NK-92 (cell line): ENCODE results near the gene ABCB6.
A peak's percentile ranks its signal among the peaks of the same experiment; 100 is the strongest.

ENCODE experiments used
- DNase-seq: peaks from one replicate; lab custom pipeline; 2025; ENCODE audit not compliant: unreplicated experiment; lab: John Stamatoyannopoulos, UW

Gene ABCB6

DNA sequence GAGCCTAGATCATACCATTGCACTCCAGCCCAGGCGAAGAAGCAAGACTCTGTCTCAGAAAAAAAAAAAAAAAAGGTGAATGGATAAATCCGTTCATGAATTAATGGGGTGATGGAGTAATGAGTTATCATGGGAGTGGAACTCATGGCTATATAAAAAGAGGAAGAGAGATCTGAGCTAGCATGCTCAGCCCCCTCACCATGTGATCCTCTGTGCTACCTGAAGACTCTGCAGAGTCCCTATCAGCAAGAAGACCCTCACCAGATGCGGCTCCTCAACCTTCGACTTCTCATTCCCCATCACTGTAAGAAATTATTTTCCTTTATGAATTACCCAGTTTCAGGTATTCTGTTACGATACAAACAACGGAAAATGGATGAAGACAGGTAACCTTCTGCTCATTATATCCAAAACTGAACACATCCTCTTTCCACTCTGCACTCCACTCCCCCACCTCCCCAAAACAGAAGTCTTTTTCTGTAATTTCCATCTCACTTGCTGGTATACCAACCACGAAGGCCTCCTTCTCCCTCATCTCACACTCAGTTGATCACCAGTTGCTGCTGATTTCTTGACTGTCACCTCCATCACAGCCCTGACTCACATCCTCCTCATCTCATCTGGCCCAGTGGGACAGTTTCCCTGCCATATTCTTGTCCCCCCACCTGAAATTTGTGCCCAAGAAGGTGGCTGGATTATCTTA lies 31.9 kb downstream of the ABCB6 start:
- no peak for DNase-seq

DNA sequence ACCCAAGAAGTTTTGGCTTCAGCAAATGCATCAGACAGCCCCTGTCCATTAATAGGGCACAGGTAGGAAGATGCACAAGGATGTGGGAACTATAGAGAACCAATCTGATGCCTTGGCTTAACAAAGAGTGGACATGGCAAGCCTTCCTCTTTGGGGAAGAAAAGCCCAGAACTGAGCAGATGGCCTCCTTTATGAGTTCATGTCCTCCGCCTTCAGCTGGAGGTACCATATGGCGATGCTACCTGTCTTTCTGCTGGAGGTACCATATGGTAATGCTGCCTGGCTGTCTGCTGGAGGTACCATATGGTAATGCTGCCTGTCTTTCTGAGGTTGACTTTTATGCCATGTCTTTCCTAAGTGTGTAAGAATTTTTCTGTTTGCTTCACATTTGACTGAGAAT lies 34.6 kb downstream of the ABCB6 start:
- no peak for DNase-seq

- no peak for DNase-seq
Measured at GRCh38 chr2:219183151-219183772, 35.5 kb downstream of the ABCB6 start.

DNA sequence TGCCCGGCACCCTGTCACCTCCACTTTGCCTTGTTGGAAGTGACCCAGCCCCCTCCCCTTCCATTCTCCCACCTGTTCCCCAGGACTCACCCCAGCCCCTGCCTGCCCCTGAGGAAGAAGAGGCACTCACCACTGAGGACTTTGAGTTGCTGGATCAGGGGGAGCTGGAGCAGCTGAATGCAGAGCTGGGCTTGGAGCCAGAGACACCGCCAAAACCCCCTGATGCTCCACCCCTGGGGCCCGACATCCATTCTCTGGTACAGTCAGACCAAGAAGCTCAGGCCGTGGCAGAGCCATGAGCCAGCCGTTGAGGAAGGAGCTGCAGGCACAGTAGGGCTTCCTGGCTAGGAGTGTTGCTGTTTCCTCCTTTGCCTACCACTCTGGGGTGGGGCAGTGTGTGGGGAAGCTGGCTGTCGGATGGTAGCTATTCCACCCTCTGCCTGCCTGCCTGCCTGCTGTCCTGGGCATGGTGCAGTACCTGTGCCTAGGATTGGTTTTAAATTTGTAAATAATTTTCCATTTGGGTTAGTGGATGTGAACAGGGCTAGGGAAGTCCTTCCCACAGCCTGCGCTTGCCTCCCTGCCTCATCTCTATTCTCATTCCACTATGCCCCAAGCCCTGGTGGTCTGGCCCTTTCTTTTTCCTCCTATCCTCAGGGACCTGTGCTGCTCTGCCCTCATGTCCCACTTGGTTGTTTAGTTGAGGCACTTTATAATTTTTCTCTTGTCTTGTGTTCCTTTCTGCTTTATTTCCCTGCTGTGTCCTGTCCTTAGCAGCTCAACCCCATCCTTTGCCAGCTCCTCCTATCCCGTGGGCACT lies 36.2 kb downstream of the ABCB6 start:
- no peak for DNase-seq

DNA sequence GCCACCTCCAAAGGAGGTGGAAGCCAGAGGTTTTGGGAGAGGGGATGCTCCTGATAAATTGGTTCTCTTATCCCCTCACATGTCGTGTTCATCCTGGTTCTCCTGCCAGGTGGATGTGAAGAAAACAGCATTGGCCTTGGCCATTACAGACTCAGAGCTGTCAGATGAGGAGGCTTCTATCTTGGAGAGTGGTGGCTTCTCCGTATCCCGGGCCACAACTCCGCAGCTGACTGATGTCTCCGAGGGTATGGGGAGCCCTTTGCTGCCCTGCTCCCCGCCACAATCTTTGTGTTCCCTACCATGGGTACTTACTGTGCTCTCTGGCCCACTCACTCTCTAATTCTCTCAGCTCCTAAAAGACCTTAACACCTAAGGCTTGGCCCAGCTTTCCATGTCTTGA lies 37.2 kb downstream of the ABCB6 start:
- no peak for DNase-seq

GRCh38 chr2:219180961-219181360 lies 37.8 kb downstream of the ABCB6 start:
- no peak for DNase-seq

GRCh38 chr2:219179601-219180465 lies 38.9 kb downstream of the ABCB6 start:
- no peak for DNase-seq

- no peak for DNase-seq
Measured at GRCh38 chr2:219178377-219179175, 40.2 kb downstream of the ABCB6 start.

- peak; percentile 24 for DNase-seq
Measured at GRCh38 chr2:219177552-219178376, 41.0 kb downstream of the ABCB6 start, which contains the start of gene RETREG2. Gene RETREG2, plus strand, starts transcription at chr2:219178275. Its CDS starts 78 bp downstream, at chr2:219178353.

GRCh38 chr2:219176818-219177551 lies 41.8 kb downstream of the ABCB6 start, which contains the start of gene CNPPD1:
Gene CNPPD1, minus strand, starts transcription at chr2:219176925. Its CDS starts 97 bp downstream, at chr2:219176828.
- DNase-seq: no peak

- DNase-seq: no peak
Measured at GRCh38 chr2:219175928-219176817, 42.6 kb downstream of the ABCB6 start.

GRCh38 chr2:219175486-219175885 lies 43.3 kb downstream of the ABCB6 start:
- DNase-seq: no peak

GRCh38 chr2:219174801-219175200 lies 44.0 kb downstream of the ABCB6 start:
- DNase-seq: no peak

DNA sequence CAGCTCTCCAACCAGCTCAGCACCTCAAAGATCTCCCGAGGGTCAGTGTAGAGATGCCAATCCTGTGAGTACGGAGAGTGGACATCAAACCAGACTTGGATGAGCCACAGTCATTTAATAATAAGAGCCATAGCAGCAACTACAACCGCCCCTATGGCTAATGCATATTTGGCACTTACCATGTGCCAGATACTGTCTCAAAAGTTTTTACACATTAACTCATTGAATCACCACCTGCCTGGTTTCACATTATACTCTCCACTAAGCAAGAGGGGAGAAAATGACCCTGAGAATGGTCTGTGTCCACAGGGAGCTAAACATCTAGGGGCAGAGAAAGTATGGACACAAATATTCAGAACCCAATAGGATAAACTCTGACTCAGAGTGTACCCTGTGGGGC lies 44.6 kb downstream of the ABCB6 start:
- DNase-seq: no peak

DNA sequence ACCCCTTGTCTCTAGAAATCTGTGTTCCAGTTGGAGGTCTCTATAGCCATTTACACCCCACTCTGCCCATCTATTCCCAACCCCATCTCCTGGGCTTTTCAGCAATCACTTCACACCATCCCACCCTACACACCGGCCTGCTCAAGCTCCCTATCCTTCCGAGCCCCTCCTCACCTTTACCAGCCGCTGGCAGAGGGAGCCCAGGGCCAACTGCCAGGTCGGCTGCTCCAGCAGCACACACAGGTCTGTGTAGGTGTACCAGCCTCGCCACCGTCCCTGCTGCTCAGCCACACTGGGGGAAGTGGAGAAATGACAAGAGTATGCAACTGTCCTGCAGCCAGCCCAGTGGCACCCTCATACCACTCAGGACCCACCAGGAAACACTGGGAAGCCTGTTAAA lies 45.6 kb downstream of the ABCB6 start:
- no peak for DNase-seq

DNA sequence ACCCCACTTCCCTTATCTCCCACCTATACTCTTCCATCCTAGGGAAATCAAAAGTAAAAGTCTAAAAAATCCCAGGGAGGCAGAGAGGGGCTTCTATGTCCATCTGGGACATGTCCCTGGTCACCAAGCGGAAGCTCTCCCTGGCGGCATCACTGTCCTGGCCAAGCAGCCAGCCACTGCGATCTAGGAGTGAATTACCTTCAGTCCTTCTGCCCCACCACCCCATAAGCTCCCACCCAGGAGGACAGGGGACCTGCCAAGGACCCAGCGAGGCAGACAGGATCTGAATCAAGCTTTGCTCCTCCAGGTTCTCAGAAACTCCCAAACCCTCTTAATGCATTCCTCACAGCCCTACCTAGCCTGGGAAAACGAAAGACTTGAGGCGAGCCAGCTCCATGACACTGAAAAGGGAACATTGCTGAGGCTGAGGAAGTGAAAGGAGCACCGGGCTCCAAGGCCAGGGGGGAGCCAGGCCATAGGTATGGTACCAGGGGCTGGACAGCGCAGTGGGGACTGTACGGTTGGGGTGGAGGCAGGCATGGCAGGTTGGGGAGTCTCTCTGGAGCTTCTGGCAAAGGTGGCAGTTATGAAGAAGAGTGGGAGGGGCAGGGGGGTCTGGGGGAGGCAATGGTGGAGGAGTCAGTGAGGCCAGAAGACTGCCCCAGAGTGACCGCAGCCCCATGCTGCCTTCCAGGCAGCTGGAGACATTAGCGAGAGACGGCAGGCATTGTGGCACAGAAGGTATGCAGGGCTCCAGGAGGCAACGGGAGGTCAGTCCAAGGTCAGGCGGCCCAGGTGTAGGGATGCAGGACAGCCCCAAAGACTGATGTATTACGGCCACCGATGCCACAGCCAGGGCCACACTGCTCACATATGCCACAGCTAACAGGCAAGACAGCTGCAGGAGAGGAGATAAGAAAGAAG lies 46.3 kb downstream of the ABCB6 start:
- no peak for DNase-seq
